Embryonic facial prominence (tissue), 1 donor: ENCODE measurements around the gene FOXP1.
"Not testable (repeated sequence)": the region's sequence is repeated elsewhere in the genome, so short reads cannot be mapped to it uniquely, and the experiment has no call there.

Experiments used
- DNase-seq: peaks from one replicate; pipeline ENCODE4 v3.0.0-alpha.2; 2016; ENCODE audit errors: extremely low spot score

The FOXP1 gene

DNA sequence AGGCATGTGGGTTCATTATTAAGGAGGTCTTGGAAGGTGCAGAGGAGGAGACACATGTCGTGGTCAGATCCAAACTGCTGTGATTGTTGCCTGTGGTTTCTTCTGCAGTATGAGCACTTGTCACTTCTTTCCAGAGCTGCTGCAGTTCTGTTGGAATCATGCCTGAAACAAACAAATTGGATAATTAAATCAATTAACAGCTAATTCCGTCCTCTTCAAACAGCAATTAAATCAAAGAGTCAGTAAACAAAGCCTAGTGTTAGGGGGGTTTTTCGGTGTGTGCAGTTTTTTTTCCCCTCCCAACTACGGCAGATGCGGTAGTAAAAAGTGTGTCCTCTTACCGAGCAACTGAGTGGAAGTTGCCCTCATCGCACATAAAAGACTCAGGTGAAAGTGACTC lies 542.2 kb downstream of the FOXP1 start:
- no peak for DNase-seq

DNA sequence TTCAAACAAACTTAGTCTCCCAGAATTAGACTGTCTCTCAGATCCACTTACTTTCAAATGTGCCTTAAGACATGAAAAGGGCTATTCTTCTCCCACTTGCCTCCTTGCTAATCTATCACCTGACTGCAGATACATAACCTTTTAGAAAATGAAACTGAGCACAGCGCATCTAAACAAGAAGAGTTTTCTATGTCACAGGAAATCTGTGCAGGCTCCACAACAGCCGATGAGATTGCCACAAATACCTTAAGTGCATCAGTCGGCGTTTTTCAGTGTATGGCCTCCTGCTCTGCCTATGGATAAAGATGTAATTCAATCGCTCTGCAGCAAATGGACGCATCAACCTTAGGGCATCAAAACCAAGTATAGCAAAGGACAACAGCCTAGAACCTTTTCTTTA lies 544.2 kb downstream of the FOXP1 start:
- no peak for DNase-seq

DNA sequence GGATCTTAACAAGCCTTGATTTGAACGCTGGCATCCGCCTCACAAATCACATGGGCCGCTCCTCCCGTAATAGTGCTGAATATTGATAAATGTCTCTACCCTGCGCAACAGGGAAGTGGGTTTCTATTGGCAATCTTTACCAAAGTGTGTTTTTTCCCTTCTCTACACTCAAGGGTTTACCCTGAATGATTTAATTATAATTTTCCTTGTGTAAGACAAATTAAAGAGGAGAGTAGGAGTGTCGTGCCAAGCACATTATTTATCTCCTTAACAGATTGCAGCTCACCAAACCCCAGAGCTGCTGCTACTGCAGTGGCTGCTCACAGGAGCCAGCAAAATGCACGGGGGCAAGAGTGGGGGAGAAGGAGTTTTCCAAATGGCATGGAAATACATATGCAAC lies 545.8 kb downstream of the FOXP1 start:
- DNase-seq: no peak

DNA sequence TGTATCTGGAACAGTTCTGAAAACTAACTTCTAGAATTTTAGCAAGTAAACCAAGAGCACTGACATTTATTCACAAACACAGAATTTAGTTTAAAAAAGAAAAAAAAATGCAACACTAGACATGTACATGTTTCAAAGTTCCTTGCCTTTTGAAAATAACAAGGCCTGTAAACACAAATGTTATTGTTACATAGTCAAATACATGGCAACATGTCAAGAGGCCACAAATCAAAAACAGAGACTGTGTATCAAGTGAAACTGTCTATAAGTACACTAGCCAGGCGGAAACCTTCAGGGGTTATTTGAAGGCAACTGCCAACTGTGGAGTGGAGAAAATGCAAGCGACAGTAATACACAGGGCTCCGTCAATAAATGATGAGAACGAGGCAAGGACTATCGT lies 547.6 kb downstream of the FOXP1 start:
- DNase-seq: peak; percentile 26

DNA sequence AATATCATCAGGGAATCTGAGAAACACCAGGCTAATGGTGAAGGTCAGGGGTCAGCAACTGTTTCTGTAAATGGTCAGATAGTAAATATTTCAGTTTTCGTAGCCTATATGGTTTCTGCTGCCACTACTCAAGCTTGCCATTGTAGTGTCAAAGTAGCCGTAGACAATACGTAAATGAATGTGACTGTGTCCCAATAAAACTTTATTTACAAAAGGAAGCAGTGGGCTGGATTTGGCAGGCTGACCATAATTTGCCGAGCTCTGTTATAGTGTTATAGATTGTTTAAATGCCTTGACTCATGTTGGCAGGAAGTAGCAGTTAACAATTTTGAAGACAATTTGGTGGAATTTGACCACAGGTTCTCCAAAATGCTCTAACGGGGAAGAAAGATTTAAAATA lies 548.2 kb downstream of the FOXP1 start:
- no peak for DNase-seq

DNA sequence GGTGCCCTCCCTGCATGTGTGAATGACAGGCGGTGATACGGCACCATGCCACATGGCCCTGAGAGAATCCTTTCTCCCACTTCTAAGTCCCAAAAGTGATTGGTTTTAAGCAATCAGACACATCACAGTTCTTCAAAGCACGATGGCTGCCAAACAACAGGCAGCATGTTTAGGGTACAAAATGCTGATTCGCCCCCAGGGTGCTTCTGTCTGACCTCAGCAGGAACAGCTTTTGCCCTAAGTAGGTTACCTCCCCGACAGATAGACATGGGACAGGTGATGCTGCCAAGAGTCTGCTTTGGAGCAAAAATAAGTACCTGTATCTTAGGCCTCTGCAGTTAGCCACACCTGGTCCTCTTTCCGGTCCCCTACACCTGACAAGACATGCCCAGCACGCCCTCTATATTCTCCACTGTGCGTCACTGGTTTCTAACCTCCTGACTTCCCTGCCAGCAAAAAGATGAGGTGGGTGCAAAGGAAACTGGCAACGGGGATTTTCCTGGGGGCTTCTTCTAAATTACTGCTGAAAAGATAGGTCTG lies 549.8 kb downstream of the FOXP1 start:
- DNase-seq: no peak

DNA sequence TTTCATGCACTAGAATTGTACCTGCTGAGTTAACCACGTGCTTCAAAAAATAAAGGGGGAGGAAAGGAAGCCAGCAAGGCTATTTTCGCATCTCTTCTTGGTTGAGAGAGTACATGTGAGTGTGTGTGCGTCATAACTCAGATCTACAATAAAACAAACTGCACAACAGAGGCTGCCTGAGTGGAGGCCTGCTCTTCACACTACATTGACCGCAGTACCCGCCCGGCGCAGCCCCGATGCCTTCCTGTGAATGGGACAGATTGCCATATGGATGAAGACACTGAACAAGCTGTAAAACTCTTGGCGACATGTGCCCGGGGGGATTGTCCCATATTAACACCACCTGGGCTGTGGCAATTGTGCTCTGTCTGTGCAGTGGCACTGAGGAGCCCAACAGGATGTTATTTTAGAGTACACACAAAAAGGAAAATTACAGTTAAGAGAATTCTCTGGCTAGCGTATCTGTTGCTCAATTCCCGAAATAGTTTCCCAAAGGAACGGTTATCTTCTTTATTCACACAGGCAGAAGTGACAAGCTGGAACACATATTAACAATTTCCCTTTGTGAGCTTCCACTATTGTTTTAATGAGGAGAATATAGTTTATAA lies 551.5 kb downstream of the FOXP1 start:
- DNase-seq: no peak

DNA sequence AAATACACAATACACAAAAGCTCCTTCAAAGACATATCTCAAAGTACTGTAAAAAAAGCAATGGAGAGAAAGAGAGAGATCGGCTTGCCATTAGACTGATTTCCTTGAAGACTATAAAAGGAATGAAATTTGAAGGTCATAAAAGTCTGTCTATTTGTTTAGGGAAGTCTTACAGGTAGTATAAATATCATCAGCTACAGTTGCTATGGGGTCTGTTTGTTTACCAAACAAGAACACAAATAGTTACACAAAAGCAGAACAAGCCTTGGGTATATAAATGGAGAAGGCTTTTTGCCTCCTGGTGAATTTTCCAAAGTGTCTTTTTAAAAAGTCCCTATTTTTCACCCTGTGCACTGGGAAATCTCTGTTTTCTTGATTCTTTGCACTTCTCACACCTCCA lies 552.3 kb downstream of the FOXP1 start:
- DNase-seq: no peak

DNA sequence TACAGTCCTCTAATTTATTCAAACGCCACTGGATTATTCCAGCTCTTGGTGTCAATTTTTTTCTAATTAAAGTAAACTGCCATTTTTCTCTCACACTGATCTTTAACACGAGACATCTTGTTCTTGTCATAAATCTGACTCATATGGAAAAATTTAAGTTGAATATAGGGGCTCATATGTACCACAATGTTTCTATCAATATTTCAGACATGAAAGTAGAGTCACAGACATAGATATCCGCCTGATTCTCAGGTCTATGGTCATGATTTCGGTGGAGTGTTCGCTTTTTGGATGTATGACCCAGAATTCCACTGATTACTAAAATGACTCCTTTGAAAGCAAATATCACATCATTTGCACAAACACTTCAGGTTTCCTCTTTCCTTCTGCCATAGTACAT lies 552.8 kb downstream of the FOXP1 start:
- DNase-seq: no peak

DNA sequence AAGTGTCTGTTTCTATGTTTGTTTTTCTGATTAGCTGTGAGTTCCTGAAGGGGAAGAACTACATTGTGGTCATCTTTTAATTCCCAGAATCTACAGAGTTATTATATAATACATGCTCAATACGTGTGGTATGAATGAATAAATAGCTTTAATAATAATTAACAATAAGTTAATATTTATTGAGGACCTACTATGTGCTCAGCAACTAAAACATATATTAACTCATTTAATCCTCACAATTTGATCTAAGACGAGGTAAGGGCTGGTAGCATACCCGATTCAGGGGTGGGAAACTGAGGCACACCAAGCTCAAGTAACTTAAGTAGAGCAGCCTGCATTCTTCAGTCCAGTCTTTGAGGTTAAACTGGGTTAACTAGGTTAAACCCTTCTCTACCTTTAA lies 553.8 kb downstream of the FOXP1 start:
- DNase-seq: no peak

DNA sequence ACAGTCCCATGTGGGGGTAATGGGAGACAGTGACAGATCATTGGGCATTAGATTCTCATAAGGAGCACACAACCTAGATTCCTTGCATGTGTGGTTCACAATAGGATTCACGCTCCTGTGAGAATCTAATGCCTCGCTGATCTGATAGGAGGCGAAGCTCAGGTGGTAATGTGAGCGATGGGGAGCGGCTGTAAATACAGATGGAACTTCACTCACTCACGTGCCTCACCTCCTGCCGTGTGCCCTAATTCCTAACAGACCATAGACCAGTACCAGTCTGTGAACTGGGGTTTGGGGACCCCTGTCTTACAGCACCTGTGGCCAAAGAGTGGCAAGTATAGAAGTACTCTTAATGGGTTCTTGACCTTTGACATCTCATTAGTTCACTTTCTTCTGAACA lies 554.7 kb downstream of the FOXP1 start:
- DNase-seq: no peak

DNA sequence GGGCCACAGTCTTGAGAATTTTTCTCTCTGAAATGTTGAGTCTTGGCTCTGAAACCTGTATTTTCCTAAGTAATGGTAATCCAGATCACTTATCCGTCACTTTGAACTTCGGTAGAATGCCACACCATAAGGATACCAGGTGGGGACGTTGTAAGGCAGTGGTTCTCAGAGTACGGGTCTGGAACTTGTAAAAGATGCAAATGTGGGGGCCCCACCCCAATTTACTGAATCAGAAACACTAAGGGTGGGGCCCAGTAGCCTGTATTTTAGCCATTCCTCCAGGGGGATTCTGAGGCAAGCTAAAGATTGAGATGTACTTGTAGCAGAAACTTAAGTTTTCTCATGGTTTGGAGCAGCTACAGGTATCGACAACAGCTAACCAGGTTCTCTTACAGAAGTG lies 555.3 kb downstream of the FOXP1 start:
- no peak for DNase-seq

DNA sequence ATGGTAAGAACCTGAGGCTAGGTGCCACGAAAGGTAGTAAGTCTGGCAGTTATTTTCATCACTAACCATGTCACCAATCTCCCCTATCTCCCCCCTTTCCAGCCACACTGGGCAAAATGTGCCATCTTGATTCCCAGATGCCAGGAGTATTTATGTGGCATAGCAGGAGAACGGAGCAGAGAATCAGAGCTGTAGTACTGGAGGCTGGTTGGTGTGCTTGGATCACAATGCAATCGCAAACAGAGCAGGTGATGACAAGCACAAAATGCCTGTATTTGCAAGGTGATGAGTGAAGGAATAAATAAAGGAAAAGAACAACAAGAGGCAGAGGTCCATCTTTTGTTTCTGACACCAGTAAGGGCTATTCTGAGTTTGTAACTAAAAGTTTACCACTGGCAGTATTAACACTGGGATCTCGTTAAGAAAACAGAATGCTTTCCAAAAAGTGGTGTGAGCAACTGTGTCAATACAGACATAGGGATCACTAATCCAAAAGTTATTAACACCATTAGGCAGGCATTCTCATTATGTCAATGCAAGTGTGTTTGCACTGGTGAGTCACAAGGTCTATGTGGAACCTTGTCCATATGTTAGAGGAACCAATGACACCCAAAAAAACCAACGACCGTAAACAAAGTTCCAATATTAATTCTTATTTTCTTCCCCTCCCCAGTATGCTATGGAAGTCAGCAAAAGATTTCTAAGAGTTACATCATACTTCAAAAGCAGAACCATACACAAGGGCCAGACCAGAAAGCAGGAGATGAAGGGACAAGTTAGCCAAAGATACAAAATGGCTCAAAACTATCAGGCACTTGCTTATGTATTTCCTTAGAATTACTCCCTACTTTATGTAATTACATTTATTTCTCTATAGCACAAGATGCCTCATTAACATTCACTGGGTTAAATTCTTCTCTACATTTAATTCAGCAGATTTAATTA lies 556.6 kb downstream of the FOXP1 start:
- DNase-seq: no peak

DNA sequence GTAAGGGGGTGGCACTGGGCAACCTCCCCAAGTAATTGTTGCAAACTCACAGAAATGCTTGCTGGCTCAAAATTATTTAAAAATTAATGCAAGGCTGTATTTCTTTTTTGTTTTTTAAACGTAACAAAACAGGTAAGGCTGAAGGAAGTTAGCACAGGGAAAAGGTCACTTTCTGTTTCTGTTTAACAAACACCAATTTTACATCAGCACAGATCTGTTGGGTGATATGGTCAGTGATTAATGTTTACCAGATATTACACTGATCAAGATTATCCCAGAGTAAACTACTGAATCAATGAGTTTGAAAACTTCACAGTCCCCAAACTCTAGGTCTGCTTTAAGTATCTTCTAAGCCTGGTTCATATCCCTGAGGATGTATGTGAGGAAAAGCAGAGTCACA lies 558.0 kb downstream of the FOXP1 start:
- no peak for DNase-seq

DNA sequence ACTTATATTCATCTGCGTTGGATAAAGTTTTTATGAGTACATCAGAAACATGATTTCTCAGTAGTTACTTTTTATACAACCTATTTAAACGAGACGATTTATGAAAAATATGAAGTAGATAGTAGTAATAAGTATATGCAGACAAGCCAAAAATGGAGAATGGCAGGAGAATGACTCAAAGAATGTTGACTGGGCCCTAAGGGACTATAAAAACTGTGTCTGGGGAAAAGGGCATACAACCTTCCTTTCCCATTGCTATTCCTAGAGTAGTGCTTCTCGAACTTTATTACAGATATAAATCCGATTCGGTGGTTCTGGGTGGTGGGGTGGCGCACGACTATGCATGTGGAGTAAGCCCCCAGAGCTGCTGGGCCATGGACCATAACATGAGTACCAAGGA lies 558.5 kb downstream of the FOXP1 start:
- no peak for DNase-seq

DNA sequence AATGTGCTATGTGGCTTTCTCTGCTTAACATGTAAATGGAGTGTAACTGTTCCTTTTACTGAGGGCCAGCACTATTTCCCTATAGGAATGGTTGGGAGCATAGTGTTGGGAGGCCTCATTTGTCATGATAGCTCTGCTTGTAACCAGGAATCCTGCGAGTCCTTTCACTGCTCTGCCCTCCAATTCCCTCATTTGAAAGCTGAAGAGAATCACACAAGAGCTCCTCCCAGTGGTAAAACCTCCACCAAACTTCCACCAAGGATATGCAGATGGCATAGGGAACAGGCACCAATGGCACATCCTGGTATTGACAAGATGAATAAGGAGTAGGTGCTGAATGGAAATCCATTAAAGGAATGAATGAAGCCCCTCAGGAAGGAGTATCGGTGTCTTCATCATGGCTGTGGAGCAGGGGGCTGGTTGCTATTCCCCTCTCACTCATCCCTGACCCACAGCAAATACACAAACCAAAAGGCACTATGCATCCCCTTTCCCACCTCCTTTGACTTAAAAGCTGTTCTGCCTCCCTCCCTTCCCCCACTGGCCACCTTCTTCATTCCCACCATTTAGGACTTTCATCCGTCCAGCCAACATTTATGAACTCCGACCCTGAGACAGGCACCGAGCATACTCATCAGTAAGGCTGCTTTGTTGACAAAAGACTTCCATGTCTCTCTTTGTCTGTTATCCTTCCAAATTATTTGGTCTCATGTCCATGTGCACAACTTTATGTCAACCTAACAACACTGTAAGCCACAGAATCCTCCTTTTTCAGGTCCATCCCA lies 560.8 kb downstream of the FOXP1 start:
- no peak for DNase-seq

DNA sequence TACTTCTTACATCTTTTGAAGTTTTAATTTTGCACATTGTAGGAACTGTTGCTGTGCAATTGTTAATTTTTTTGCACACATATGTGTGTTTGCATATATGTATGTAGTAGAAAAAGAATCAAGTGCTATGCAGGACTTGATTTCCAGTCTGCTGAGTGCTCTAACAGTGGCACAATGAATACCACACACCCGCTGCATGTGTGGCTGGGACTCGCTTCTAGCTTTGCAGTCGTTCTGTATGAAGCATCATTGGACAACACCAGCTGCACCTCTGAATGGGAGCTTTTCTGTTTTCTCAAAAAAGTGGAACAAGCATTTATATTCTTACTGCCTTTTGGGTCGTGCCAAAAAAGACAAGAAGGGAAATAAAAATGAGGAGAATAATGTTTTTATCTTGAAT lies 564.7 kb downstream of the FOXP1 start:
- no peak for DNase-seq

DNA sequence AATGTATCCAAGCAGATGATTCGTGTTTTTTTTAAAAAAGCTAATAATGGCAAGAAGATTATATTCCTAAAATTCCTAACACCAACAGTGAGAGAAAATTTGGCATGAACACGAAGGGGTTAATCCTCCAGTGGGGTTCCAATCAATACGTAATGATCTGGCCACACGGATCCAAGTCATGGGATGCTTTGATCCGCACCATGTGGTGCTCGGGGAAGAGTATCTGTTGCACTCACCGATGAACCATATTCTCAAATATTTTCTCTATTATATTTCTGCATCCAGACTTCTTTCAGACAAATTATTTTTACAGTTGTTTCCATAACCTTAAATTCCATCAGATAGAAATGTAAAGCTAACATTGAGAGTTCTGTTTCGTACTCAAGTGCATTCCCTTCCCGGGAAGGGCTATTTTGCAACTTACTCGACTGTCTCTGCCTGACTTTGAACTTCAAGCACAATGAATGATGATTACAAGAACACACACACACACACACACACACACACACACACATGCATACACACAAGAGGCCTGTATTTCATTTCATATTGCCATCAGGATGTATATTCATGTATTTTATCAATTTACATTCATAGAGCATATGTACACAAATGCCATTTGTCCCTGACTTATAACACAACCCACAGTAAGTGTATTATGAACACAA lies 567.2 kb downstream of the FOXP1 start:
- no peak for DNase-seq

DNA sequence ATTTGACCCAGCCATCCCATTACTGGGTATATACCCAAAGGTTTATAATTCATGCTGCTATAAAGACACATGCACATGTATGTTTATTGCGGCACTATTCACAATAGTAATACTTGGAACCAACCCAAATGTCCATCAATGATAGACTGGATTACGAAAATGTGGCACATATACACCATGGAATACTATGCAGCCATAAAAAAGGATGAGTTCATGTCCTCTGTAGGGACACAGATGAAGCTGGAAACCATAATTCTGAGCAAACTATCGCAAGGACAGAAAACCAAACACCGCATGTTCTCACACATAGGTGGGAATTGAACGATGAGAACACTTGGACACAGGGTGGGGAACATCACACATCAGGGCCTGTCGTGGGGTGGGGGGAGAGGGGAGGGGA lies 568.9 kb downstream of the FOXP1 start:
- not testable (repeated sequence) for DNase-seq

DNA sequence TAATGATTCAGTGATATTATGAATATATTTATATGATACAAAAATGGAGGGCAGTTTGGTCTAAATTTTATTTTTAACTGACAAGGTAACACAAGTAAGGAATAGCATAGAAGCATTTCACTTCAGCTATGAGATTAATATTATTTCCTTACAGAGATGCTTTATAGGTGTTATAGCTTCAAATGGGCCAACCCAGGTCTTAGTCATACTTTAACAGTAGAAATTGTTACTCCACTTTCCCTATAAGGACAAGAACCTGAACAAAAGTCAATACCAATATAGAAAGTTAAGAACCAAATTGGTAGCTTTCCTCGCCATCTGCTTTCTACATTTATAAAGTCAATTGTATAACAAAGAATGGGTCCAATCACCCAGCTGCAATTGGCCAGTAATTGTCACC lies 570.6 kb downstream of the FOXP1 start:
- no peak for DNase-seq

DNA sequence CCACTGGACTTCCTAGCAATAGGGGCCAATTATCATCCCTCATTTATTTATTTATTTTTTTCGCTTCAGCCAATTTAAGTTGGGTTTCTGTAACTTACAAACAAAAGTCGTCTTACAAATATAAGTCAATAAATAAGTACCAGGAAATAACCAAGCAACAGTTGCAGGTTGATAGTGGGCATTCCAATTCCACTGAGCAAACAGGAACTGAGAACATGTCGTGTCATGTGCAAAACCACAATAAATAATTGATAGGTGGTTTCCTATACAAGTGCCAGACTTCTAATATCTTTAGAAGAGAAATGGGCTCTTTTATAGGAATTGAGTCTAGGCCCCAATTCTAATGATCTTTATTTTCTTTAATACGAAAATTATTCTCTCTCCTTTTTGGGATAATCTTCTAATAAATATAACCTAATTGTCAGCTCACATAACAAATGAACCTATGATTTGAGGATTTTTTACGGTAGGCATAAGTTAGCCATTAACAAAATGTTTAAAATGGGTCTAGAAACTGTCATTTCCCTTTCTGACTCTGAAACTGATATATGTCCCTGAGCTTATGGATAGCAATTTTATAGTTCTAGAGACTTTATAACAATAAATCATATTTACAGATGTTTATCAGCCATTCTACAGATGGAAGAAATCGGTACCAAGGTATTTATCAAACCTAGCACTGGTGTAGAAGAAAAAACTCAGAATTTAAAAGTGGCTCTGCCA lies 571.8 kb downstream of the FOXP1 start:
- DNase-seq: no peak
